ENCODE data around the gene PEX26.

PEX26 gene

DNA sequence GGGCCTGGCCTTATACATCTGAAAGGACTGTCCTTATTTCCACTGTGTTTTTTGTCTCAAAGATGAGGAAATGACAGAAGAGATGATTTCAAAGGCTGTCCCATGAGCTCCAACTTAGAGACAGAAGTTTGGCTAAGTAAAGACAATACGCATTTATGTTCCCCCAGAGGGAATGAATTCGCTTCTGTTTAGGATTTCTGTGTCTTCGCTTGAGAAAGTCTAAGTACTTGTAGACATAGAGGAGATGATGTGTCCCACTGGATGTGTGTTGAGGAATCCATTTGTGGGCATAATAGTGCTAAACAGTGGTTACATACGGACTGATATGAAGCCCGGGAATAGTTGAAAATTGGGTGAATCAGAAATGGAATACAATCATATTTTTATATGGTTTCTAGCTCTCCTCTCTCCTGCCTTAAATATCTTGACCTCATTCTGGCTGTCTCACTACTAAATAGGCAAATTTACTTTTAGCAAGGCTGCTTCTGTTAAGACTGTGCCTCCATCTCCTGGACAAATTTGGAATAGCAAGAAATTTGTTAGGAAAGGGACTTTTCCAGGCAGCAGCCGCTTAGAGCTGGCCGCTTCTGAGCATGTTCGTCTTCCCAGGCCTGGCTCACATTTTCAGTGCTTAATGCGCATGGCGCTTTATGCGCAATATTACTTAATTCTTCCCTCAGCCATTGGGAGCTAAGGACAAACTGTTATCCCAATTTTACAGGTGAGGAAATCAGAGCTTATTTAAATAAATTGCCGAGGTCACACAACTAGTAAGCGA, 1.9 kb upstream of the PEX26 start:
- Mint-ChIP-seq H3K27ac (peak overlapping the region; percentile 43), H3K27me3 (no peaks in the 10 kb centered on the region), H3K4me3 (peak overlapping the region; percentile 59), H3K9me3 (no peaks in the 10 kb centered on the region), H3K4me1 (peaks cover 36% of the 10 kb centered on the region), H3K36me3 (peaks cover 8% of the 10 kb centered on the region)

DNA sequence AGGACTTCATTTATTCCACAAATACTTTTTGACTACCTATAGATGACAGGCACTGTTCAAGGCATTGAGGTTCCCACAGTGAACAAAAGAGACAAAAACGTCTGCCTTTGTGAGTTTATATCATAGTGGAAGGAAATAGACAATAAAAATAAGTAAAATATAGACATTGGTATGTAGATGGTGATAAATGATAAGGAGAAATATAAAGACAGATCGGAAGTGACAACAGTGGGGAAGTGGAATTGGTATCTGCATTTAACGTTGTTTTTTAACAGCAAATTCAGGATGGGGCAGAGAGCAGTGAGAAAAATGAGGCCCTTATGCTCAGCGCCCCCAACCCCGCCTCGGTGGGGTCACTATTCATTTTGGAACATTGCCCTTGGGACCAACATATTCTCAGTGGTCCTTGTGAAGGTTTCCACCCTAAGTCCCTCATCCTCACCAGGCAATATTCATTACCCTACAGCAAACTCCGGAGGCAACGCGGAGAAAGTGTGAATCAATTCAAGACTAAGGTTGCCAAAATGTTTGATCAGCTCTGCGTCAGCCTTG, 627 bp upstream of the PEX26 start:
- peak overlapping the region; percentile 94 for H3K27ac Mint-ChIP-seq
- H3K36me3 Mint-ChIP-seq: peaks cover 17% of the 10 kb centered on the region
- no peaks in the 10 kb centered on the region for H3K9me3 Mint-ChIP-seq
- peak overlapping the region; percentile 94 for H3K4me3 Mint-ChIP-seq
- peaks cover 49% of the 10 kb centered on the region for H3K4me1 Mint-ChIP-seq
- H3K27me3 Mint-ChIP-seq: no peaks in the 10 kb centered on the region

DNA sequence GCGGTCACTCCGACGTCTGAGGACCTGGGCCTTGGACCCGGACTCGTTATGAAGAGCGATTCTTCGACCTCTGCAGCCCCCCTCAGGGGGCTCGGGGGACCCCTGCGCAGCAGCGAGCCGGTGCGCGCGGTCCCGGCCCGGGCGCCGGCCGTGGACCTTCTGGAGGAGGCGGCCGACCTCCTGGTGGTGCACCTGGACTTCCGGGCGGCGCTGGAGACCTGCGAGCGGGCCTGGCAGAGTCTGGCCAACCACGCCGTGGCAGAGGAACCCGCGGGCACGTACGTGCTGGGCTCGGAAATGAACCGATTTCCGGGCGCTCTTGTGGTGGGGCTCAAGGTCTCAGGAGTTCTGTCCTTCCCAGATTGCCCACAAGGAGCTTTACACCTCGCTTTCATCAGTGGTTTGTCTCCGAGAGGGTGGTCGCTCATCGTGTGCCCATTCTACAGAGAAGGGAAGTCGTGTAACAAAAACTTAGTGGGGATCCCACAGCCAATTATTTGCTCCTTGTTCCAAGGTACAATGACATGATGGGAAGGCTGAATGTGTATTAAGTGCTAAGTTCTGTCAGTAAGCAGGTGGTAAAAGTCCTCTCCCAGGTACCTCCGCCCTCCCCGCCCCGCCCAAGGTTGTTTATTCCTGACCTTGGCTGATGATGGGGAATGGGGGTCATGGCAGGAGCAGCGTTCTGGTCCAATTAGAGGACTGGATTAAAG, 695 bp downstream of the PEX26 start:
- peak overlapping the region; percentile 94 for H3K4me3 Mint-ChIP-seq
- H3K27ac Mint-ChIP-seq: peak overlapping the region; percentile 94
- H3K27me3 Mint-ChIP-seq: no peaks in the 10 kb centered on the region
- H3K4me1 Mint-ChIP-seq: peaks cover 60% of the 10 kb centered on the region
- peaks cover 26% of the 10 kb centered on the region for H3K36me3 Mint-ChIP-seq
- no peaks in the 10 kb centered on the region for H3K9me3 Mint-ChIP-seq

- Mint-ChIP-seq H3K27me3 (no peaks in the 10 kb centered on the region), H3K4me1 (peaks cover 60% of the 10 kb centered on the region), H3K27ac (peak overlapping the region; percentile 74), H3K9me3 (no peaks in the 10 kb centered on the region), H3K36me3 (peaks cover 26% of the 10 kb centered on the region), H3K4me3 (peak overlapping the region; percentile 94)
Measured at GRCh38 chr22:18079706-18080233, 2.0 kb downstream of the PEX26 start.

DNA sequence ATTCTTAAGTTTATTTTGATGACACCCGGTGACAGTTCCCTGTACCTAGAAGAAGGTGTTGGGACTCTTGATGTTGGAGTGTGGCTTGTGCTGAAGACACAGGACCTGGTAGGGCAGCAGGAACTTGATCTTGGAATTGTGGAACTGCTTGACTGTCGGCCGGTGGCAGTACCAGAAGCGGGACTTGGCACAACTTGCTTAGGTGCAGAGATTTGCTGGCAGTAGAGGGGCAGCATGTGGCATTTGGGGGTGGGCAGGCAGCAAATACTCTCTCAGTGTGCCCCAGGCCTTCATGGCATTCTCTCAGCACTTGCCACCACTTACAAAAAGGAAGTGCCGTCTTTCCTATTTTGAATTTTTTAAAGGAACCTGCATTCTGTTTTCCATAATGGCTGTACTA, 3.6 kb downstream of the PEX26 start:
- Mint-ChIP-seq H3K4me3 (peak overlapping the region; percentile 43), H3K27ac (no peak overlapping the region), H3K4me1 (peaks cover 54% of the 10 kb centered on the region), H3K9me3 (no peaks in the 10 kb centered on the region), H3K27me3 (no peaks in the 10 kb centered on the region), H3K36me3 (peaks cover 29% of the 10 kb centered on the region)

- peaks cover 46% of the 10 kb centered on the region for H3K4me1 Mint-ChIP-seq
- H3K27me3 Mint-ChIP-seq: no peaks in the 10 kb centered on the region
- H3K4me3 Mint-ChIP-seq: peak overlapping the region; percentile 43
- no peaks in the 10 kb centered on the region for H3K9me3 Mint-ChIP-seq
- peaks cover 31% of the 10 kb centered on the region for H3K36me3 Mint-ChIP-seq
- peak overlapping the region; percentile 76 for H3K27ac Mint-ChIP-seq
Measured at GRCh38 chr22:18082467-18082866, 4.7 kb downstream of the PEX26 start.

DNA sequence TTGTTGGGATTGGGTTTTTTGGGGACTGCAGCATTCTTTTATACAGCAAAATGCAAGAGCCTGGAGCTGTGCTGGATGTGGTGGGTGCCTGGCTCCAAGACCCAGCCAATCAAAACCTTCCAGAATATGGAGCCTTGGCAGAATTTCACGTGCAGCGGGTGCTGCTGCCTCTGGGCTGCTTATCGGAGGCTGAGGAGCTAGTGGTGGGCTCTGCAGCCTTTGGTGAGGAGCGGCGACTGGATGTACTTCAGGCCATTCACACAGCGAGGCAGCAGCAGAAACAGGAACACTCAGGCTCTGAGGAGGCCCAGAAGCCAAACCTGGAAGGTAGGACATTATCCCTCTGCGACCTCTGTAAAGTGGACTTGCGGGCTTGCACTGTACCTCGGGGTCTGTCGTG, 5.6 kb downstream of the PEX26 start:
- no peaks in the 10 kb centered on the region for H3K9me3 Mint-ChIP-seq
- H3K4me3 Mint-ChIP-seq: no peak overlapping the region
- H3K27ac Mint-ChIP-seq: no peak overlapping the region

DNA sequence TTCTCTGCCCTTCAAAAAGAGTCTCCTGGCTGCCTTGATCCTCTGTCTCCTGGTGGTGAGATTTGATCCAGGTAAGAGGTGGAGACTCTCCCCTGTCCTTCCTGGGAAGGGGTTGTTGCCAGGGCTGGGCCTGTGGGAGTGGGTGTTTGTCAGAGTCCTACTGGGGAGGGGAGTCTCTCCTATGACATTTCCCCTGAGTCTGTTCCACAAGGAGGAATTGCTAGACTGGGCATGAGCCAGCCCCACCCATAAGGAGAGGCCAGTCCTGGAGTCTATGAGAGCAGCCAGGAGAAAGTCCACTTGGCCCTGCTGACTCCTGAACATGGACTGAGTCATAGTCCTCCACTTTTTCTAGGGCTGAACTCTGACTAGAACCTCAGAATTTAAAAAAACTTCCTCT, 7.4 kb downstream of the PEX26 start:
- Mint-ChIP-seq H3K36me3 (peaks cover 29% of the 10 kb centered on the region), H3K9me3 (no peaks in the 10 kb centered on the region), H3K4me3 (no peak overlapping the region), H3K27ac (no peak overlapping the region), H3K27me3 (no peaks in the 10 kb centered on the region), H3K4me1 (peaks cover 34% of the 10 kb centered on the region)

More for the DNA sequence above, 5.6 kb downstream of the PEX26 start:
- Mint-ChIP-seq H3K27me3 (no peaks in the 10 kb centered on the region), H3K4me1 (peaks cover 46% of the 10 kb centered on the region), H3K36me3 (peaks cover 31% of the 10 kb centered on the region)

DNA sequence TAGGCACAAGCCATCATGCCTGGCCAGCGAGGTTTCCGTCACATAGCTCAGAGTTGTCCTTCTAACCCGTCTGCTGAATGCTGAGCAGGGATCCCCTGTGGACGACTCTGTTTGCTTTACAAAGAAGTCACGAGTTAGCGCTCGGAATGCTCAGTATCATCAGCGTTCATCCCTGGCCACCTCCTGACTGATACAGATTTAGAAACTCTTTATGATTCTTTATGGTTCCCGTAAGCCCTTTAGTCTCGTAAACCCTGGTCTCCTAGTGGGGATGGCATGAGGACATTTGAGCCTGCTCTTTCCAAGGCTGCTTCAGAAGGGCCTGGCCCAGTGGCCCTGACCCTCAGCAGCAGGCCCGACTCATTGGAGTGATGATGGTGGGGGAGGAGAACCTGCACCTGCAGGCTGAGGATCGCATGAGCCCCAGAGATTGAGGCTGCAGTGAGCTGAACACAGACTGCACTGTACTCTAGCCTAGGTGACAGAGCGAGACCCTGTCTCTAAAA, 9.6 kb downstream of the PEX26 start:
- no peaks in the 10 kb centered on the region for H3K27me3 Mint-ChIP-seq
- H3K36me3 Mint-ChIP-seq: peaks cover 19% of the 10 kb centered on the region
- H3K4me3 Mint-ChIP-seq: no peak overlapping the region
- H3K9me3 Mint-ChIP-seq: no peaks in the 10 kb centered on the region
- H3K4me1 Mint-ChIP-seq: peaks cover 21% of the 10 kb centered on the region
- no peak overlapping the region for H3K27ac Mint-ChIP-seq

DNA sequence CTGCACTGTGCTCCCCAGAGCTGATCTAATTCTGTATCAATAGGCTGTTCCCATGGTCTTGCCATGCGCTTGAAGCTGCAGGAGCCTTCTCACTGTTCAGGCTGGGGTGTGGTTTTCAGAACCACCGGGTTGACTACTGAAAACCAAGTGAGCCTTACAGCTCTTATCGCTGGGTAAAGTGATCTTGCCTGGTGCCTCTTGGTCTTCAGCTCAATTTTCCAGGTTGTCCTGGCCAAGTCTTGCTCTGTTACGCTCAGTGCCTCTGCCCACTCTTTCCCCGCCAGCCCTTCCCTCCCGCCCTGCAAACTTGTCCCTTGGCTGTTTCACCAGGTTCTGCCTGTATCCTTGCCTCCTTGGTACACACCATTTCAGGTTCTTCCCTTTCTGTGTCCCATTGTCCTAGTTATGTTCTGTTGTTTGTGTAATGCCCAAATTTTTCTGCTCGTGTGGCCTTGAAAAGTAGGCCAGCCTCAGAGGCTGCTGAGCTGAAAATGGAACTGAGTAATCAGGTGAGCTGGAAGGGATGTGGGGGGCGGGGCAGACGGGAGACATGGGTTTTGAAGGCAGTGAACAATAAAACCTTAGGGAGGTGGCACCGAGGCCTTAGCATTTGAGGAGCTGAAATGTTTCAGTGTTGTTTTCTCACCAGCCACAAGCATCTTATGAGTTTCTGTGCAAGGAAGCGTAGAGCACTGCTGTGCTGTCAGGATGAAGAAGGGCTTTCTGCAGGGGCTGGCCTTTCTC, 11.2 kb downstream of the PEX26 start:
- no peak overlapping the region for H3K4me3 Mint-ChIP-seq
- H3K36me3 Mint-ChIP-seq: peaks cover 14% of the 10 kb centered on the region
- no peaks in the 10 kb centered on the region for H3K9me3 Mint-ChIP-seq
- H3K27ac Mint-ChIP-seq: peak overlapping the region; percentile 84
- no peaks in the 10 kb centered on the region for H3K27me3 Mint-ChIP-seq
- H3K4me1 Mint-ChIP-seq: peaks cover 11% of the 10 kb centered on the region

GRCh38 chr22:18090286-18090685, 12.5 kb downstream of the PEX26 start:
- no peak overlapping the region for H3K4me3 Mint-ChIP-seq
- H3K27me3 Mint-ChIP-seq: no peaks in the 10 kb centered on the region
- H3K36me3 Mint-ChIP-seq: peaks cover 14% of the 10 kb centered on the region
- no peaks in the 10 kb centered on the region for H3K9me3 Mint-ChIP-seq
- H3K27ac Mint-ChIP-seq: no peak overlapping the region
- H3K4me1 Mint-ChIP-seq: peaks cover 11% of the 10 kb centered on the region

GRCh38 chr22:18091478-18091877, 13.7 kb downstream of the PEX26 start:
- Mint-ChIP-seq H3K4me3 (no peak overlapping the region), H3K9me3 (no peaks in the 10 kb centered on the region), H3K27me3 (no peaks in the 10 kb centered on the region), H3K36me3 (peaks cover 10% of the 10 kb centered on the region), H3K4me1 (peaks cover 16% of the 10 kb centered on the region), H3K27ac (peak overlapping the region; percentile 51)

GRCh38 chr22:18091916-18092526, 14.2 kb downstream of the PEX26 start:
- H3K36me3 Mint-ChIP-seq: peaks cover 12% of the 10 kb centered on the region
- no peaks in the 10 kb centered on the region for H3K27me3 Mint-ChIP-seq
- H3K4me3 Mint-ChIP-seq: no peak overlapping the region
- H3K9me3 Mint-ChIP-seq: no peaks in the 10 kb centered on the region
- H3K4me1 Mint-ChIP-seq: peaks cover 22% of the 10 kb centered on the region
- H3K27ac Mint-ChIP-seq: peak overlapping the region; percentile 51

DNA sequence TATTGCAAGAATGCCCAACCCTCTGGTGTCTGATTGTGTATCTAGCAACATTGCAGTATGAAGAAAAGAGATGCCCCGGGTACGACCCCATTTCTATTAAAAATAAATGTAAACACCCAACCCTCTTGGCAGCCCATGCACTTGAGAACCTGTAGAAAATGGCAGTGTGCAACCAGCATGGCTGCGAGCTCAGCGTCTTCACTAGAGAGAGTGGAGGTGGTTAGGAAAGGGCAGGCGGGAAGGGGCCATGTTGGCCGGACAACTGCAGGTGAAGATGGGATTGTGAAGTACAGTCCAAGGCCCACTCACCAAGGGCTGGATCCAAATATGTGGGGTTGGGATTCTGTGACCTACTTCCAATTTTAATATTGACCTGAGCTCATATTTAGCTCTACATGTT, 15.9 kb downstream of the PEX26 start:
- Mint-ChIP-seq H3K27me3 (no peaks in the 10 kb centered on the region), H3K27ac (no peak overlapping the region)

More for the DNA sequence above, 15.9 kb downstream of the PEX26 start:
- H3K4me1 Mint-ChIP-seq: peaks cover 22% of the 10 kb centered on the region
- no peak overlapping the region for H3K4me3 Mint-ChIP-seq
- H3K36me3 Mint-ChIP-seq: peaks cover 13% of the 10 kb centered on the region
- H3K9me3 Mint-ChIP-seq: no peaks in the 10 kb centered on the region
